Suprapubic skin (tissue), 4 donors: Measurements from ENCODE around the gene THTPA. TPM values are rescaled to one million over a fixed set of nuclear protein-coding genes. Genes with fewer than 3 reads are reported as not detected.

Source experiments
- DNase-seq, 2 donors: peaks; one replicate each; pipeline ENCODE4 v3.0.0-alpha.2; 2019; ENCODE audit warnings: low spot score in 2 of 2
- H3K27ac ChIP-seq: fragments of 200-600 bp; sonication (generic); one replicate; pipeline ENCODE4 v1.5.1; 2019
- H3K27me3 ChIP-seq: fragments of 200-600 bp; sonication (generic); one replicate; pipeline ENCODE4 v1.5.1; 2019
- H3K36me3 ChIP-seq: fragments of 200-600 bp; sonication (generic); one replicate; pipeline ENCODE4 v1.5.1; 2019
- H3K4me1 ChIP-seq: fragments of 200-600 bp; sonication (generic); one replicate; pipeline ENCODE4 v1.5.1; 2019
- H3K4me3 ChIP-seq: fragments of 200-600 bp; sonication (generic); one replicate; pipeline ENCODE4 v1.5.1; 2019; ENCODE audit warnings: mild to moderate bottlenecking
- H3K9me3 ChIP-seq: fragments of 200-600 bp; sonication (generic); one replicate; pipeline ENCODE4 v1.5.1; 2019
- CTCF ChIP-seq, 2 donors: fragments of 200-600 bp in 1 of 2; fragments of 450-650 bp in 1 of 2; sonication (generic) in 1 of 2; IDR thresholded peaks; one replicate each; pipeline ENCODE4 v1.5.1; 2016 to 2019; ENCODE audit warnings: antibody characterized with exemption in 2 of 2, mild to moderate bottlenecking in 1 of 2, moderate library complexity in 1 of 2
- EP300 ChIP-seq: sonication (generic); formaldehyde crosslinking; IDR thresholded peaks from one replicate; pipeline ENCODE4 v1.6.1; 2017; ENCODE audit warnings: antibody characterized with exemption
- POLR2A ChIP-seq, 2 donors: fragments of 450-650 bp; IDR thresholded peaks; one replicate each; pipeline ENCODE4 v1.6.1; 2017; ENCODE audit warnings: antibody characterized with exemption in 2 of 2, mild to moderate bottlenecking in 2 of 2, moderate library complexity in 2 of 2
- POLR2AphosphoS5 ChIP-seq, 3 donors: sonication (generic); formaldehyde crosslinking; IDR thresholded peaks; one replicate each; pipeline ENCODE4 v1.6.1; 2017; ENCODE audit warnings: antibody characterized with exemption in 3 of 3
- WGBS: methylation state at CpG from one replicate; pipeline ENCODE4 v1.1.5; 2018; 5-methylcytosine and 5-hydroxymethylcytosine counted together
- total RNA-seq, 4 donors: library from RNA; depleted of rRNA; stranded (reverse); fragments of >200 nt; gene quantifications; one replicate each; pipeline ENCODE4 v1.1.0, GENCODE V29; 2016

Gene THTPA
- total RNA-seq, 4 donors from 2014 or later = 7.0 to 16.7 (median 11.8) TPM

- H3K36me3 ChIP-seq = no peaks in the 10 kb centered on the region
- no peak overlapping the region for H3K27ac ChIP-seq
- DNase-seq = no peak
- no peak for TF ChIP-seq POLR2AphosphoS5 (IDR thresholded peaks at IDR 0.05)
- TF ChIP-seq POLR2A (IDR thresholded peaks at IDR 0.05) = no peak
- no peak for TF ChIP-seq CTCF (IDR thresholded peaks at IDR 0.05)
- TF ChIP-seq EP300 = no peak
- H3K27me3 ChIP-seq = no peaks in the 10 kb centered on the region
- no peaks in the 10 kb centered on the region for H3K9me3 ChIP-seq
- H3K4me3 ChIP-seq = no peak overlapping the region
- WGBS = 85% methylated on average over 6 of the region's 6 CpGs
- H3K4me1 ChIP-seq = peaks cover 16% of the 10 kb centered on the region
These were observed 38.3 kb upstream of the THTPA start for GRCh38 chr14:23517650-23518326.

GRCh38 chr14:23518709-23519108 is 37.4 kb upstream of the THTPA start:
- H3K27me3 ChIP-seq = no peaks in the 10 kb centered on the region
- TF ChIP-seq EP300 (no peak), POLR2A (IDR thresholded peaks at IDR 0.05) (no peak), POLR2AphosphoS5 (IDR thresholded peaks at IDR 0.05) (no peak), CTCF (IDR thresholded peaks at IDR 0.05) (no peak)
- no peak overlapping the region for H3K4me3 ChIP-seq
- H3K36me3 ChIP-seq = no peaks in the 10 kb centered on the region
- H3K4me1 ChIP-seq = peaks cover 10% of the 10 kb centered on the region
- no peak for DNase-seq
- 84% methylated on average over 3 of the region's 4 CpGs for WGBS
- no peak overlapping the region for H3K27ac ChIP-seq
- no peaks in the 10 kb centered on the region for H3K9me3 ChIP-seq

GRCh38 chr14:23520899-23521533 is 35.1 kb upstream of the THTPA start:
- Histone ChIP-seq H3K9me3 (no peaks in the 10 kb centered on the region), H3K4me3 (no peak overlapping the region), H3K4me1 (no peaks in the 10 kb centered on the region), H3K27me3 (no peaks in the 10 kb centered on the region), H3K36me3 (peaks cover 1% of the 10 kb centered on the region), H3K27ac (no peak overlapping the region)
- TF ChIP-seq CTCF (IDR thresholded peaks at IDR 0.05) (no peak), EP300 (no peak), POLR2AphosphoS5 (IDR thresholded peaks at IDR 0.05) (no peak), POLR2A (IDR thresholded peaks at IDR 0.05) (no peak)
- no peak for DNase-seq
- WGBS = 83% methylated on average over 14 of the region's 14 CpGs

- DNase-seq = no peak
- H3K27me3 ChIP-seq = no peaks in the 10 kb centered on the region
- no peak for TF ChIP-seq POLR2AphosphoS5 (IDR thresholded peaks at IDR 0.05)
- no peak for TF ChIP-seq EP300
- no peak for TF ChIP-seq CTCF (IDR thresholded peaks at IDR 0.05)
- no peak for TF ChIP-seq POLR2A (IDR thresholded peaks at IDR 0.05)
- no peak overlapping the region for H3K27ac ChIP-seq
- H3K4me1 ChIP-seq = no peaks in the 10 kb centered on the region
- H3K9me3 ChIP-seq = no peaks in the 10 kb centered on the region
- H3K4me3 ChIP-seq = no peak overlapping the region
- whole genome bisulfite sequencing = 79% methylated on average over 9 of the region's 20 CpGs
- H3K36me3 ChIP-seq = peaks cover 5% of the 10 kb centered on the region
These were observed 34.1 kb upstream of the THTPA start for GRCh38 chr14:23521785-23522640.
